Activated naive CD4-positive, alpha-beta T cell treated with anti-CD3 and anti-CD28 coated beads, Interleukin-2, amount 10 ng/mL, durations not matched to agents 7 days and 5 days (primary cell): ENCODE measurements around the gene ARHGAP32.
"Not testable (repeated sequence)": the region's sequence is repeated elsewhere in the genome, so short reads cannot be mapped to it uniquely, and the experiment has no call there.

Source experiments
- CTCF ChIA-PET: fragments of 350-600 bp; sonication (Branson Sonifier 250); formaldehyde crosslinking; loops from one replicate; lab custom pipeline; 2021; ENCODE audit warnings: antibody characterized with exemption; lab: Charles Lee
- DNase-seq: peaks from one replicate; pipeline ENCODE4 v3.0.0-alpha.2; 2020
- H3K27ac Mint-ChIP-seq: one replicate; pipeline ENCODE4 v1.8.0; 2021; ENCODE audit warnings: mild to moderate bottlenecking, moderate library complexity, mixed read lengths
- H3K27me3 Mint-ChIP-seq: one replicate; pipeline ENCODE4 v1.8.0; 2021; ENCODE audit warnings: mild to moderate bottlenecking, mixed read lengths
- H3K36me3 Mint-ChIP-seq: one replicate; pipeline ENCODE4 v1.8.0; 2021; ENCODE audit warnings: mixed read lengths
- H3K4me1 Mint-ChIP-seq: one replicate; pipeline ENCODE4 v1.8.0; 2021; ENCODE audit warnings: mixed read lengths
- H3K4me3 Mint-ChIP-seq: one replicate; pipeline ENCODE4 v1.8.0; 2021; ENCODE audit warnings: mild to moderate bottlenecking, moderate library complexity, mixed read lengths
- H3K9me3 Mint-ChIP-seq: one replicate; pipeline ENCODE4 v1.8.0; 2021; ENCODE audit warnings: mixed read lengths

ARHGAP32 gene

DNA sequence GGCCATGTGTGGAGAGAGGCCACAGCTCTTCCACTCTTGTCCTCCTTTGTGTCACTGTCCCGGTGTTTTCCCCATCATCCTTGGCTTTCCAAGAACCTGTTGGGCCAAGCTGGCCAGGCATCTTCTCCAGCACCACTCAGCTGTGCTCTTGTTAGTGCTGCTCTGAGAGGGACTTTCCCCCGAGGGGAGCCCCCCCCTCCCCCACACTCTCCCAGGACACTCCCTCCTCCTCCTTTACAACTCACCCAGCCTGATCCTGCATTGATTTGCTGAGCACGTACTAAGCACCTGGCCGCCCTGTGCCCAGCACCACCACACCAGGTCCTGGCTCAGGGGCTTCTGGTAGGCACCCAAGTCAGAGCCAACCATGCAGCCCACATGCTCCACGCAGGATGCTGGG is 262.7 kb downstream of the ARHGAP32 start:
- H3K27me3 Mint-ChIP-seq = peaks cover 22% of the 10 kb centered on the region
- H3K36me3 Mint-ChIP-seq = no peaks in the 10 kb centered on the region
- H3K9me3 Mint-ChIP-seq = no peaks in the 10 kb centered on the region
- CTCF ChIA-PET = interaction anchor here (1.6 kb wide), 1 partner anchor 25 kb away, joined by 3 read pairs; no protein-coding TSS in a partner anchor
- no peak overlapping the region for H3K4me3 Mint-ChIP-seq
- no peak overlapping the region for H3K27ac Mint-ChIP-seq
- H3K4me1 Mint-ChIP-seq = peaks cover 13% of the 10 kb centered on the region
- DNase-seq = no peak

DNA sequence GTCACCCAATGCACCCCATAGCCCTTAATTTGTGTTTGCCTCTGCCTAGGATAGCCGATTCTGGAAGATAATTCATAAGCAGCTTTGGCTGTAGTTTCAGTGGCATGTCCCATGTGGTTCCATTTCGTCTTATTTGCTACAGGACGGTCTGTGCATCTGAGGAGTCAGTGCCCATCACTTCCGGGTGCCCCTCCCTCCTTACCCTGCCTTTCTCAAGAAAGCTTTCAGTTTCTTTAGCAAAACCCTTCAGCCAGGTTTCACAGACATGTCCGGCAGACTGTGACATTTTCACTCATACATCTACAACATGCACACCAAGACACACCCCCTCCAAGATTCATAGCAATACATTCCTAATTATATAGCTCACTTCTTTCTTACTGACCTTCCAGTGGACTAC is 263.7 kb downstream of the ARHGAP32 start:
- Mint-ChIP-seq H3K27ac (no peak overlapping the region), H3K36me3 (no peaks in the 10 kb centered on the region), H3K27me3 (peaks cover 23% of the 10 kb centered on the region), H3K4me3 (no peak overlapping the region), H3K4me1 (peaks cover 13% of the 10 kb centered on the region), H3K9me3 (no peaks in the 10 kb centered on the region)
- peak; percentile 51 for DNase-seq
- CTCF ChIA-PET = interaction anchor here (1.5 to 1.6 kb wide), 2 partner anchors 26 to 43 kb away, joined by 3 to 9 read pairs; no protein-coding TSS in a partner anchor

DNA sequence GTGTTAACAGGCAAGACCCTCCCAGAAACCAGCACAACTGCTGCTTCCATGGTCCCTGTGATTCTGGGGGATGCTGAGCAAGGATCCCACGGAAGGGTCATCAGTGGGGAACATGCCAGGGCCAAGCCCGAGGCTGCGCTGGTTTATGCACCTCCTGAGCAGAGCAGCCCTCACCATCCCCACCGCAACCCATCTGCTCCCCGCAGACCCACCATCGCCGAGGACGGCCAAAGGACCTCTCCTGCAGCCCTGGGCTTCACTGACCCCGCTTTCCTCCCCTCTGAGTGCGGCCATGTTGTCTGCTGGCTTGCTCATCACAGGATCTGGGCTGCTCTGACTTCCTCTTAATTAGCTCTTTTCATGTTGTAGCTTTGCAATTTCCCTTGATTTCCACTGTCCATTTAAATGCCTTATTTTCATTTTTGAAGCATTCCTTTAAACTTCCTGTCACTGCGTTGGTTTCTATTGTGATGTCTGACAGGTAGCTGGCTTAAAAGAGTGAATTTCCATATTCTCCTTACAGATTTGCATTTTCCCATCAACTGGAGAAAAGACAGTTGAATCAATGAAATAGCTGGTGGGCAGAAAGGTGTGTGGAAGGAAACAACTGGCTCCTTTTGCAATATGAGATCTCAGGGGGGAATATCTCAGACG is 264.3 kb downstream of the ARHGAP32 start:
- Mint-ChIP-seq H3K27ac (no peak overlapping the region), H3K36me3 (no peaks in the 10 kb centered on the region), H3K4me3 (no peak overlapping the region), H3K27me3 (peaks cover 23% of the 10 kb centered on the region), H3K9me3 (no peaks in the 10 kb centered on the region), H3K4me1 (peaks cover 13% of the 10 kb centered on the region)
- CTCF ChIA-PET = interaction anchor here (0.5 to 1.6 kb wide), 3 partner anchors 27 to 237 kb away, joined by 3 to 9 read pairs (median 3); no protein-coding TSS in a partner anchor
- no peak for DNase-seq

DNA sequence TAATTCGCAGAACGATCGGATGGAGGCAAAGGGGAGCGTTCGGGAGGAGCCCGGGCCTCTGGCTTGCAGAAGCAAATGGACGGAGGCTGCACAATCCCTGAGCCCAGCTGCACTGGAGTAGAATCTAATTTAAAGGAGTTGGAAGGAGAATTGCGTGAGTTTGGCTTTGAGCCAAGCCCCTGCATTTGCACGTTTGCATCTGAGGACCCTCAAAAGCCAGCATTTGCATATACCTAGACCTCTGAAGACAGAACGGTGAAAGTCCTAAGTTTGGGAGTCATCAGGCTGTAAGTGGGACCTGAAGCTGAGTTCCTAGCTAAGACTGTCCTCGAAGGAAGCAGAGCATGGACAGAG is 265.0 kb downstream of the ARHGAP32 start:
- H3K27me3 Mint-ChIP-seq = peaks cover 23% of the 10 kb centered on the region
- no peak overlapping the region for H3K4me3 Mint-ChIP-seq
- H3K27ac Mint-ChIP-seq = no peak overlapping the region
- CTCF ChIA-PET = no interaction called here
- H3K4me1 Mint-ChIP-seq = peaks cover 13% of the 10 kb centered on the region
- H3K9me3 Mint-ChIP-seq = no peaks in the 10 kb centered on the region
- DNase-seq = no peak
- no peaks in the 10 kb centered on the region for H3K36me3 Mint-ChIP-seq

DNA sequence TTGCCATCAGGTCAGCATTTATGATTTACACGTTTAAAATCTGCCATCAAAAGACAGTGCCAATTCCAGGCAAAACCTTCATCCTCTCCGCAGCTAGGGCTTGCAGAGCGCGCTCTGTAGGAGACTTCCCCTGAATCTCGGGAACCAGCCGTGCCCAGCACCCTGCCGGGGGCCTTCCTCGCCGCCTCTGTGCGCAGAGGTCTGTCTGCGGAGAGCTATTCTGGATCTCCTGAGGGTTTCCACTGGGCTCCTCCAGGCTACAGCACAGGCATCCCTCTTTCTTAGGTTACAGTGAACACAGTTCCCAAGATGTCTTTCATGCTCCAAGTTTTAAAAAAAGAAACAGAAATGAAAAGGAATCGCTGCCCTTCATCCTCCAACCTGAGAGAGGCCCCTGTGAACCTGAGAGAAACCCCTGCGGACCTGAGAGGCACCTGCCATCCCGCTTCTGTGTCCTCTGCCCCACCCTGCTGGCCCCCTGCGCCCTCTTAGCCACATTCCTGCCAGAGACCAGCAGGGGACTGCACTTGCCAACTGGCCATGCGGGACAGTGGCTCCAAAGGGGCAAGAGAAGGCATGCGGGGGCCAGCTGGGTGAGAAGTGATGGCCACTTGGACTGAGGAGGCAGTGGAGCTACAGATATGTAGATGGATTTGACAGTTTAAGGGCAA is 265.6 kb downstream of the ARHGAP32 start:
- no peak overlapping the region for H3K4me3 Mint-ChIP-seq
- no peak for DNase-seq
- H3K27me3 Mint-ChIP-seq = peaks cover 23% of the 10 kb centered on the region
- H3K27ac Mint-ChIP-seq = no peak overlapping the region
- H3K9me3 Mint-ChIP-seq = no peaks in the 10 kb centered on the region
- no peaks in the 10 kb centered on the region for H3K36me3 Mint-ChIP-seq
- CTCF ChIA-PET = no interaction called here
- H3K4me1 Mint-ChIP-seq = peaks cover 13% of the 10 kb centered on the region

DNA sequence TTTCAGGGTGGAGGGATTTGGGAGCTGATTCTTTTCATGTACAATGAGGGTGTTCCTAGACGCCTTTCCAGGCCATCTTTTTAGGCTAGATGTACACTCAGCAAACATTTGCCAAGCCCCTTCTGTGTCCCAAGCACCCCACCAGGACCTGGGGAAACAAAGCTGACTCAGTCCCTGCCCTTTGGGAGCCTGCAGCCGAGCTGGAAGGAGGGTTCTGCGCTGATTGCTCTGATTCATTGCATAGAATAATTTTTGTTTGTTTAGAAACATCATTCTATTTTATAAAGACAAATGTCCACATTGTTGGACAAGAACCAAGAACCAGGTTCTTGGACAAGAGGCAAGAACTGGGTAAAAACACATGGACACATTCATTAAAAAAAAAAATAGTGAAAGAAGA is 266.1 kb downstream of the ARHGAP32 start:
- H3K36me3 Mint-ChIP-seq = no peaks in the 10 kb centered on the region

DNA sequence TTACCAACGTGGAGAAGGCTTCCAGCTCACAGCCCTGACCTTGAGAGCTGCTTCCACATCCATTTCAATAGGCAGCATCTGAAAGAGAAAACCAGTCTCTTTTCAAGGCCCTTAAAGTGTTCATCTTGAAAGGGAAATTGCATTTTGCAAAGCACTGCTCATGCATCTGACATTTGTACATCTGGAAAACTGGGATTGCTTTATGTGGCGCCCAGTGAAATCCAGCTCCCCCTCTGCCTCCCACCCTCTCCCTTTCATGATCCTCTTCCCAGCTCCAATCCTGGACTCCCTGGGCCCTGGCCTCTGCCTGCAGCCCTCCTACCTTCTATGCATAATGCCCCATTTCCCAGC is 266.9 kb downstream of the ARHGAP32 start:
- H3K4me3 Mint-ChIP-seq = no peak overlapping the region
- no peak for DNase-seq
- peaks cover 19% of the 10 kb centered on the region for H3K27me3 Mint-ChIP-seq
- H3K27ac Mint-ChIP-seq = no peak overlapping the region
- H3K9me3 Mint-ChIP-seq = no peaks in the 10 kb centered on the region
- CTCF ChIA-PET = interaction anchor here (0.9 to 1.3 kb wide), 2 partner anchors 37 to 40 kb away, joined by 3 read pairs; no protein-coding TSS in a partner anchor
- no peaks in the 10 kb centered on the region for H3K36me3 Mint-ChIP-seq
- peaks cover 13% of the 10 kb centered on the region for H3K4me1 Mint-ChIP-seq

More for the DNA sequence above, 266.1 kb downstream of the ARHGAP32 start:
- H3K4me1 Mint-ChIP-seq = peaks cover 13% of the 10 kb centered on the region
- no peak overlapping the region for H3K4me3 Mint-ChIP-seq
- no peaks in the 10 kb centered on the region for H3K9me3 Mint-ChIP-seq
- CTCF ChIA-PET = interaction anchor here (0.9 kb wide), 1 partner anchor 41 kb away, joined by 3 read pairs; no protein-coding TSS in a partner anchor
- DNase-seq = no peak
- no peak overlapping the region for H3K27ac Mint-ChIP-seq
- H3K27me3 Mint-ChIP-seq = peaks cover 20% of the 10 kb centered on the region

DNA sequence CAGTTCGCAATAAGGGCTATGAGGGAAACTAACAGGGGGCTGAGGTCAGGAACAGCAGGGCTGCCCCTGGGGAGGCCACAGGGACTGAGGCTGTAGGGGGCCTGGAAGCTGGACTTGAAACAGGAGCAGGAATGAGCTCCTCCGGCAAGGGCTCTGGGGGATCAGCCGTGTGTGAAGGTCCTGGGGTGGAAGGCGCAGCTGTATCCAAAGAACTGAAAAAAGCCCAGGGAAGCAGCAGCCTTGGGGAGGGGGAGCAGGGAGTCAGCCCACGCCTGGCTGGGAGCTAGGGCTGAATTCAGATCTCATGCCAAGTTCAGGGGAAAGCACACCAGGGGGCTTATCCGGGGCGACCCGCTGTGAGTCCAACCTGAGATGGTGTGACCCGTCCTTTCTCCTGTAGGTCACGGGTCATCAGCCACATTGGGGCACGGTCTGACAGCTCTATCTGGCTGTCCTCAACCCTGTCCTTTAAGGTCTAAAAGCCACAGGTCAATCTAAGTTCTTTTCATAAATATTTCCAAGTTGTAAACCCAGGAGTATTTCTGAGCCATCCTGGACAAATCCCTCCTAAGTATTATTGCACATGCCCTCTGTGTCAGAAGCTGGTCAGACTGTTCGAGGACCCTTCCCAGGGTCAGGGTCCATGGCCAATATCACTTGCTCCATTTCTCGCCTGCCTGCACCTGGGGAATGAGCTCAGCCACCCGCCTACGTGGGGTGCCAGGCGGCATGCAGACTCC is 267.4 kb downstream of the ARHGAP32 start:
- CTCF ChIA-PET = interaction anchor here (0.9 to 1.3 kb wide), 2 partner anchors 37 to 40 kb away, joined by 3 read pairs; no protein-coding TSS in a partner anchor
- DNase-seq = no peak
- Mint-ChIP-seq H3K27ac (no peak overlapping the region), H3K4me3 (no peak overlapping the region), H3K9me3 (no peaks in the 10 kb centered on the region), H3K4me1 (peaks cover 13% of the 10 kb centered on the region), H3K27me3 (peaks cover 19% of the 10 kb centered on the region), H3K36me3 (no peaks in the 10 kb centered on the region)

DNA sequence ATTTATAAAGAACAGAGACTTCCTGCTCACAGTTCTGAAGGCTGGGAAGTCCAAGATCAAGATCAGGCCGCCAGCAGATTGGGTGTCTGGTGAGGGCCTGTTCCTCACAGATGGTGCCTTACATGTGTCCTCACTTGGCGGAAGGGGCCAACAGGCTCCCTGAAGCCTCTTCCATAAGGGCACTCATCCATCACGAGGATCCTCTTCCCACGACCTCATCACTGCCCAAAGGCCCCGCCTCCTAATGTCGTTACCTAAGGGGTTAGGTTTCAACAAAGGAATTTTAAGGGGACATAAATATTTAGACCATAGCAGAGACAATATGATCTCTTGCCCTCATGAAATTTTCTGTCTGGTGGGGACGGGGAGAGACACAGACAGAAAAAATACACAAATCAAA is 268.0 kb downstream of the ARHGAP32 start:
- Mint-ChIP-seq H3K27me3 (peaks cover 21% of the 10 kb centered on the region), H3K9me3 (no peaks in the 10 kb centered on the region), H3K36me3 (no peaks in the 10 kb centered on the region), H3K27ac (no peak overlapping the region), H3K4me1 (peaks cover 9% of the 10 kb centered on the region), H3K4me3 (no peak overlapping the region)
- CTCF ChIA-PET = interaction anchor here (1.3 kb wide), 1 partner anchor 36 kb away, joined by 3 read pairs; no protein-coding TSS in a partner anchor
- DNase-seq = no peak

DNA sequence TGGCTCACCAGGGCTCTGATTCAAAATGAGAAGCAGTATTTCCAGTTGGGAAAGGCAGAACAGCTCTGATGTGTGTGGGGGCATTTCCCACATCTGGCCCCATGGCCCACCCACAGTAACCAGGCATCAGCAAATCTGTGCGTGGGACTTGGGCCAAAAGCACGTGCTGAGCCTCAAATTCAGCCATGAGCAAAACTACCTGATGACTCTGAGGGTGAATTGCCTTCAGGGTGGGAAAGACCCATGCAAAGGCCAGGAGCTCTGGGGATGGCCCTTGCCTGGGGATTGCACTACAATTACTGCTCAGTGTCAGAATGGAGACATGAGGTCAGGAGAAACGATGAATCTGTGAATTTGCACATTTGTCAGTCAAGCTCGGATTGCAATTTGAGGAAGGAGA is 270.3 kb downstream of the ARHGAP32 start:
- no peak for DNase-seq
- no peaks in the 10 kb centered on the region for H3K36me3 Mint-ChIP-seq
- CTCF ChIA-PET = no interaction called here
- H3K4me3 Mint-ChIP-seq = no peak overlapping the region
- H3K27me3 Mint-ChIP-seq = peaks cover 29% of the 10 kb centered on the region
- H3K4me1 Mint-ChIP-seq = no peaks in the 10 kb centered on the region
- no peaks in the 10 kb centered on the region for H3K9me3 Mint-ChIP-seq
- no peak overlapping the region for H3K27ac Mint-ChIP-seq

DNA sequence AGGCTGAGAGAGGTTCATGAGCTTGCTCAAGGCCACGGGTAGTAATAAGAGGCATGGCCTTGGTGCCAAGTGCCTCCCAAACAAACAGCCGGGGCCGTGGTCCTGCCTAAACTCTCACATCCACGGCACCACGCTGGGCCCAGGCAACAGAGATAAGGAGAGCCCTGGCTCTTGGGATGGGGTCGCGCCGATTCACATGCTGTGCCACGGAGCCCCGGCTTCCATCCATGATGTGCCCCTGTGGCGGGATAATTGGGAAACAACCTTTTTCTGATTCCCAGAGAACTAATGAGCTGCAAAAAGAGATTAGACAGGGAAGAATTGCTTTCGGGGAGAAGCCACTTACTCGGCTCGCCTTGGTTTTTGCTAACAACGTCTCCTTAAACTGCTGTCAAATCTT is 271.5 kb downstream of the ARHGAP32 start:
- Mint-ChIP-seq H3K4me1 (no peaks in the 10 kb centered on the region), H3K27me3 (peaks cover 31% of the 10 kb centered on the region), H3K9me3 (no peaks in the 10 kb centered on the region), H3K4me3 (no peak overlapping the region), H3K36me3 (no peaks in the 10 kb centered on the region), H3K27ac (no peak overlapping the region)
- CTCF ChIA-PET = interaction anchor here (0.8 kb wide), 1 partner anchor 36 kb away, joined by 3 read pairs; no protein-coding TSS in a partner anchor
- DNase-seq = no peak

DNA sequence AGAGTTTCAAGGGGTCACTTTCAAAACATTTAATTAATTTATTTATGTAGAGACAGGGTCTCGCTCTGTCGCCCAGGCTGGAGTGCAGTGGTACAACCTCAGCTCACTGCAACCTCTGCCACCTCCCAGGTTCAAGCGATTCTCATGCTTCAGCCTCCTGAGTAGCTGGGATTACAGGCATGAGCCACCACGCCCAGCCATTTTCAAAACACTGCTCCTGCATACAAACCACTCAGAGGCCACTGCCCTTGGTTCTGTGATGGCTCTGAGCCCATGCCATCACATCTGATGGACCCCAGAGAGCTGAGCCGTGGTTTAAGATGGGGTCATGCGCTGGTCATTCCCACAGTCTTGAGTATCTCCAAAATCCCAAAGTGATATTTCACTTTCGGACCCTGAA is 272.5 kb downstream of the ARHGAP32 start:
- not testable (repeated sequence) for H3K36me3 Mint-ChIP-seq, H3K4me1 Mint-ChIP-seq, H3K27ac Mint-ChIP-seq, H3K4me3 Mint-ChIP-seq, H3K9me3 Mint-ChIP-seq, DNase-seq
- CTCF ChIA-PET = interaction anchor here (0.8 to 1.9 kb wide), 2 partner anchors 35 to 37 kb away, joined by 3 to 6 read pairs; no protein-coding TSS in a partner anchor
- peaks cover 30% of the 10 kb centered on the region for H3K27me3 Mint-ChIP-seq

DNA sequence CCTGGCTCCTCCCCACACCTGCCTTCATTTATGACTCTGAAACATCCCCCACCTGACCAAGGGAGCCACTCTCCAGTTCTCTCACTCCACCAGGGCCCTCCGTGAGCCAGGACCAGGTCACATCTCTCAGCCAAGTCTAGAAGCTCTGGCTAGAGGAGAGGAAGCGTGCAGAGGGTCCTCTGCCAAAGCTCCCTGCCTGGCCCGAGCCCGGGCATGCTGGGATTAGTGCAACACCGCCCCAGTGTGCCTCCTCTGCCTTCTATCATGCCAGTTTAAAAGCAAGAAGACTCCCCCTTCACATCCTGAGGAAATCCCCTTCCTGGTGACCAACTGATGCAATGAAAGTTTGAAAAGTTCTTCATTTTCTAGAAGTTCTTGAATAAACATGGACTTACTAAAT is 272.9 kb downstream of the ARHGAP32 start:
- Mint-ChIP-seq H3K27me3 (peaks cover 31% of the 10 kb centered on the region), H3K4me3 (no peak overlapping the region), H3K36me3 (no peaks in the 10 kb centered on the region), H3K9me3 (no peaks in the 10 kb centered on the region), H3K4me1 (no peaks in the 10 kb centered on the region), H3K27ac (no peak overlapping the region)
- CTCF ChIA-PET = interaction anchor here (0.8 to 1.9 kb wide), 2 partner anchors 34 to 38 kb away, joined by 3 to 6 read pairs; no protein-coding TSS in a partner anchor
- no peak for DNase-seq

DNA sequence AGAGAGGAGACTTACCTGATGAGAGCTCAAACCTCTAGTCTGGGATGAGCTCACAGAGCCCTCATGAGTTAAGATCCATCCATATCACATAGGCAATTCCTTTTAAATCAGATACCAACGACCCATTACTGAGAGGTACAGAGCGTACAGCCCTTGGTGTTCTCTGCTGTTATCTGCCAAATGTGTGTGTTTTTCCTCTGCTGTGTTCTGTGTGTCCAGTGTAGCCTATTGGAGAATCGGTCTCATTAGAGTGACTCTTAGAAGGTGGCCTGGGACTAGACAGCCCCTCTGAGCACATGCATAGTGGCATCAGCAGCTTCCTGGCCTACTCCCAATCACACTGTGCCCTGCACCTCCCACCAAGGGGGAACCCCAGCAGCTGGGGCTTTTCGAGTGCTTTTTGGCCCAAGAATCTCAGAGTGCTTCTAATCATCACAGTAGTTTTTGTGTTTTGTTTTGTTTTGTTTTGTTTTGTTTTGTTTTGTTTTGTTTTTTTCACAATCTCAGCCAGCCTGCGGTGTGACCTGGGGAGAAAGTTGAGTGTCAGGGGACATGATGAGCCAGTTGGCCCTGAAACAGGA is 274.9 kb downstream of the ARHGAP32 start:
- H3K27me3 Mint-ChIP-seq = peaks cover 35% of the 10 kb centered on the region
- H3K4me3 Mint-ChIP-seq = no peak overlapping the region
- H3K36me3 Mint-ChIP-seq = no peaks in the 10 kb centered on the region
- no peak overlapping the region for H3K27ac Mint-ChIP-seq
- H3K9me3 Mint-ChIP-seq = no peaks in the 10 kb centered on the region
- DNase-seq = no peak
- H3K4me1 Mint-ChIP-seq = no peaks in the 10 kb centered on the region
- CTCF ChIA-PET = no interaction called here
